Panc1 (cell line): Measurements from ENCODE around the gene YDJC. TPM values are rescaled to one million over a fixed set of nuclear protein-coding genes. Genes with fewer than 3 reads are reported as not detected.
"Not testable (repeated sequence)": the region's sequence is repeated elsewhere in the genome, so short reads cannot be mapped to it uniquely, and the experiment has no call there.

ENCODE experiments used
- ATAC-seq: fragments of 200-7000 bp; cut with Tn5 transposase; 2 replicates; pipeline ENCODE4 v1.9.1; 2020; ENCODE audit warnings: mild to moderate bottlenecking, moderate library complexity
- BruUV-seq: library from RNA; stranded (reverse); fragments of 400-500 nt; replicated peaks from 2 replicates; lab custom pipeline; 2021; lab: Mats Ljungman, UMichigan
- CTCF ChIA-PET: fragments of 300-600 bp; sonication (Branson Sonifier 250); formaldehyde crosslinking; loops from one replicate; lab custom pipeline; 2022; ENCODE audit warnings: antibody characterized with exemption; lab: Charles Lee
- POLR2A ChIA-PET: fragments of 300-600 bp; sonication (Branson Sonifier 250); formaldehyde crosslinking; loops from one replicate; lab custom pipeline; 2022; ENCODE audit warnings: antibody characterized with exemption; lab: Charles Lee
- DNase-seq: peaks from one replicate; pipeline ENCODE4 v3.0.0-alpha.2; 2010; ENCODE audit warnings: low read depth, low spot score
- H3K27ac ChIP-seq: 2 replicates; pipeline ENCODE4 v1.5.1; 2011; ENCODE audit warnings: mild to moderate bottlenecking, low read length, inconsistent platforms
- H3K27me3 ChIP-seq: fragments of 200-500 bp; sonication (Bioruptor generic); 2 replicates; pipeline ENCODE4 v1.6.0; 2014; ENCODE audit warnings: low read length, inconsistent platforms; ENCODE audit not compliant: control insufficient read depth, insufficient read depth
- H3K36me3 ChIP-seq: fragments of 200-500 bp; sonication (Bioruptor generic); 2 replicates; pipeline ENCODE4 v1.5.1; 2014; ENCODE audit warnings: inconsistent platforms, mild to moderate bottlenecking, low read length, moderate library complexity; ENCODE audit not compliant: control insufficient read depth, insufficient read depth
- H3K4me1 ChIP-seq: 2 replicates; pipeline ENCODE4 v1.5.1; 2011; ENCODE audit warnings: inconsistent platforms, mild to moderate bottlenecking, low read length, moderate library complexity; ENCODE audit not compliant: control insufficient read depth, insufficient read depth
- H3K4me3 ChIP-seq, 2 experiments: 2 replicates each; pipeline ENCODE4 v1.5.1; 2011 to 2012; ENCODE audit warnings: low read depth in 2 of 2, low read length in 2 of 2, mild to moderate bottlenecking in 2 of 2, inconsistent platforms in 1 of 2, moderate library complexity in 1 of 2
- H3K9me3 ChIP-seq: fragments of 200-500 bp; sonication (Bioruptor generic); 2 replicates; pipeline ENCODE4 v1.5.1; 2014; ENCODE audit warnings: low read depth, mild to moderate bottlenecking, inconsistent platforms, low read length, moderate library complexity; ENCODE audit not compliant: control insufficient read depth, insufficient read depth
- POLR2AphosphoS5 ChIP-seq: IDR thresholded peaks from 2 replicates; pipeline ENCODE4 v1.6.1; 2012; ENCODE audit warnings: mild to moderate bottlenecking, low read depth, low read length, moderate library complexity
- REST ChIP-seq, 2 experiments: IDR thresholded peaks; 2 replicates each; pipeline ENCODE4 v1.6.1; 2011 to 2012; ENCODE audit warnings: low read depth in 2 of 2, control low read depth in 1 of 2, low read length in 1 of 2, mild to moderate bottlenecking in 1 of 2, moderate library complexity in 1 of 2; ENCODE audit not compliant: insufficient read depth in 1 of 2
- SIN3A ChIP-seq: IDR thresholded peaks from 2 replicates; pipeline ENCODE4 v1.6.1; 2012; ENCODE audit warnings: low read depth, mild to moderate bottlenecking, low read length, moderate library complexity, borderline replicate concordance; ENCODE audit not compliant: insufficient read depth
- TCF7L2 ChIP-seq: IDR thresholded peaks from 2 replicates; pipeline ENCODE4 v1.6.1; 2011; ENCODE audit warnings: mild to moderate bottlenecking, low read depth, low read length, inconsistent platforms
- in situ Hi-C: cut with HindIII; loops from 2 replicates; pipeline ENCODE4 v1.10.0; 2016; ENCODE audit warnings: low sequenced_read_pairs, low pct_unique_long_range_greater_than_20kb
- intact Hi-C: fragments of 100-400 bp; cut with micrococcal nuclease; formaldehyde crosslinking; loops from one replicate; pipeline ENCODE4 v1.10.0; 2022; ENCODE audit not compliant: unreplicated experiment
- total RNA-seq: library from RNA; stranded (reverse); gene quantifications from one replicate; pipeline ENCODE4 v1.2.1, GENCODE V29; 2021; ENCODE audit not compliant: unreplicated experiment
- TF ChIP-seq, protein P1 (sequence below): fragments of 450-650 bp; IDR thresholded peaks from 2 replicates; pipeline ENCODE4 v1.5.1; 2017; ENCODE audit warnings: mild to moderate bottlenecking

The YDJC gene
- total RNA-seq, 1 experiment from 2014 or later: 60.6 TPM

- in situ Hi-C loops (no loop called here), intact Hi-C loops (loop anchor here (10.0 kb wide), 1 partner anchor 46 kb away; the partner anchor contains the start of gene SDF2L1)
- POLR2A ChIA-PET: interaction anchor here (0.6 kb wide), 1 partner anchor 9 kb away, joined by 7 read pairs; no protein-coding TSS in a partner anchor
- Histone ChIP-seq H3K4me3 (no peak overlapping the region), H3K36me3 (no peaks in the 10 kb centered on the region), H3K4me1 (no peaks in the 10 kb centered on the region; the same call in none of the 2 replicates), H3K27ac (no peak overlapping the region), H3K27me3 (no peaks in the 10 kb centered on the region), H3K9me3 (no peaks in the 10 kb centered on the region)
- BruUV-seq: no TSS peak
- TF ChIP-seq, protein P1, sequence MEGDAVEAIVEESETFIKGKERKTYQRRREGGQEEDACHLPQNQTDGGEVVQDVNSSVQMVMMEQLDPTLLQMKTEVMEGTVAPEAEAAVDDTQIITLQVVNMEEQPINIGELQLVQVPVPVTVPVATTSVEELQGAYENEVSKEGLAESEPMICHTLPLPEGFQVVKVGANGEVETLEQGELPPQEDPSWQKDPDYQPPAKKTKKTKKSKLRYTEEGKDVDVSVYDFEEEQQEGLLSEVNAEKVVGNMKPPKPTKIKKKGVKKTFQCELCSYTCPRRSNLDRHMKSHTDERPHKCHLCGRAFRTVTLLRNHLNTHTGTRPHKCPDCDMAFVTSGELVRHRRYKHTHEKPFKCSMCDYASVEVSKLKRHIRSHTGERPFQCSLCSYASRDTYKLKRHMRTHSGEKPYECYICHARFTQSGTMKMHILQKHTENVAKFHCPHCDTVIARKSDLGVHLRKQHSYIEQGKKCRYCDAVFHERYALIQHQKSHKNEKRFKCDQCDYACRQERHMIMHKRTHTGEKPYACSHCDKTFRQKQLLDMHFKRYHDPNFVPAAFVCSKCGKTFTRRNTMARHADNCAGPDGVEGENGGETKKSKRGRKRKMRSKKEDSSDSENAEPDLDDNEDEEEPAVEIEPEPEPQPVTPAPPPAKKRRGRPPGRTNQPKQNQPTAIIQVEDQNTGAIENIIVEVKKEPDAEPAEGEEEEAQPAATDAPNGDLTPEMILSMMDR: no peak
- TF ChIP-seq REST (IDR thresholded peaks at IDR 0.05; ENCODE audit: insufficient read depth in 1 of 2, low read depth in 2 of 2, low read length in 1 of 2) (no peak), TCF7L2 (no peak), POLR2AphosphoS5 (no peak), SIN3A (no peak)
- no peak for DNase-seq
- no peak for ATAC-seq
- CTCF ChIA-PET: interaction anchor here (0.6 kb wide), 1 partner anchor 9 kb away, joined by 12 read pairs; no protein-coding TSS in a partner anchor
Measured at GRCh38 chr22:21598302-21598701, 31.5 kb downstream of the YDJC start.

DNA sequence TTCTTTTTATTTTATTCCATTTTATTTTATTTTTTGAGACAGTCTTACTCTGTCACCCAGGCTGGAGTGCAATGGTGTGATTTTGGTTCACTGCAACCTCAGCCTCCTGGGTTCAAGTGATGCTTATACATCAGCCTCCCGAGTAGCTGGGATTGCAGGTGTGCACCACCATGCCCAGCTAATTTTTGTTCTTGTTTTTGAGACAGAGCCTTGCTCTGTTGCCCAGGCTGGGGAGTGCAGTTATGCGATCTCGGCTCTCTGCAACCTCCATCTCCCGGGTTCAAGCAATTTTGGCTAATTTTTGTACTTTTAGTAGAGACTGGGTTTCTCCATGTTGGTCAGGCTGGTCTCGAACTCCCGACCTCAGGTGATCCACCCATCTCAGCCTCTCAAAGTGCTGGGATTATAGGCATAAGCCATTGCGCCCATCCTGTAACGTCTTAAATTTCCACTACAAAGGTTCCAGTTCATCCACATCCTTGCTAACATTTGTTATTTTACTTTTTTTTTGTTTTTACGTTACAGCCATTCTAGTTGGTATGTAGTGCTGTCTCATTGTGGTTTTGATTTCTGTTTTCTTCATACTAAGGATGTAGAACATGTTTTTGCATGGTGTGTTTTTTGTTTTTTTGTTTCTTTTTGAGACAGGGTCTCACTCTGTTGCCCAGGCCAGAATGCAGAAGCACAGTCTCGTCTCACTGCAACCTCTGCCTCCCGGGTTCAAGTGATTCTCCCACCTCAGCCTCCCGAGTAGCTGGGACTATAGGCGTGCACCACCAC is 33.3 kb downstream of the YDJC start:
- H3K4me3 ChIP-seq, H3K27ac ChIP-seq, ATAC-seq, H3K9me3 ChIP-seq, H3K4me1 ChIP-seq, H3K36me3 ChIP-seq, H3K27me3 ChIP-seq, in situ Hi-C loops, POLR2A ChIA-PET, CTCF ChIA-PET, BruUV-seq, DNase-seq: not testable (repeated sequence)
- intact Hi-C loops: loop anchor here (10.0 kb wide), 1 partner anchor 48 kb away; the partner anchor contains the start of gene SDF2L1
